ENCODE results near the gene ARHGAP31. TPM values are rescaled to one million over a fixed set of nuclear protein-coding genes. Genes with fewer than 3 reads are reported as not detected.

ARHGAP31 gene
- total and polyA plus RNA-seq, 10 of the 15 experiments (the other 5 are each of a cell fraction or from before 2014, with no cell fraction given) = 0.97 to 29.8 (median 10.3) TPM

DNA sequence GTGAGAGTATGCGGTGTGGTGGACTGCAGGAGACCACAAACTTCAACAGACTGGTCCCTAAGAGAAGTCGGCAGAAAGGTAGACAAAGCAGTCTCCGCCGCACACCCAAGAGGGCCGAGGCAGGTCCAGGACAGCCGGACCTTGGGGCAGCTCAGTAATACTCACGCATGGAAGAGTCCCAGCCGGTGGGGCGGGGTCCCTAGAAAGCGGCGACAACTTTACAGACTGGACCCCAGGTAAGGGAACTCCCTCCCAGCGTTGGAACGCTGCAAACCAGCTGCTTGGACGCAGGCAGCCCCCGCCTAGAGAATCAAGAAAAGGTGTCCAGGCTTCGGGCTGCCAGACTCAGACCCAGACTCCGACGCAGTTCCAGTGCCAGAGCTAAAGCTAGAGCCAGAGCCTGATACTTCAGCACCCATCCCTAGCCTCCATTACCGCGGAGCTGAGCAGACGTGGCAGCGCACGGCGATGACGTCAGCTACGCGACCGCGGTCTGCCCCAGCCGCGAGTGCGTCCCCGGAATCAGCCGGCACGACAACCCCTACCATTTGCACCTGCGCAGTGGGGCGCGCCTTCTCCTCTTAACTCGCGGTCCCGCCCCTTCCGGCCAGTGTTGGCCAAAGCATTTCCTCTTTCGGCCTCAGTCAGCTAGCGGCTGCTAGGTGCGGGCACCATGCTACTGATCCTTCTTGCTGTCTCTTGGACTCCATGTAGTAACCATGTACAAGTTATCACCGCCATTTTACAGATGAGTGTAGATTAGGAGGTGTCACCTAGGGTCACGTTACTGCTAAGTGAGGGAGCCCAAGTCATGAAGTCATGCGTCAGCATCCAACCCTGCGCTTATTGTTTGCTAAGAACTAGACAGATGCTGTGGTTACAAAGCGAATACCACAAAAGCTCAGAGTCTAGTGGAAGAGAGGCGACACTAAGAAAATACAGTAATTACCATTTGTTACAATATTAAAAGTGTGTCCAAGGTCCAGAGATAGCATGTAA is 169.3 kb downstream of the ARHGAP31 start, which contains the start of gene TMEM39A (continued):
- peak; percentile 86; the same call in 2 of the 3 replicates for TF ChIP-seq POU2F2 (IDR thresholded peaks at IDR 0.05; ENCODE audit: borderline replicate concordance, low read depth, low read length)
- TF ChIP-seq, protein P1, sequence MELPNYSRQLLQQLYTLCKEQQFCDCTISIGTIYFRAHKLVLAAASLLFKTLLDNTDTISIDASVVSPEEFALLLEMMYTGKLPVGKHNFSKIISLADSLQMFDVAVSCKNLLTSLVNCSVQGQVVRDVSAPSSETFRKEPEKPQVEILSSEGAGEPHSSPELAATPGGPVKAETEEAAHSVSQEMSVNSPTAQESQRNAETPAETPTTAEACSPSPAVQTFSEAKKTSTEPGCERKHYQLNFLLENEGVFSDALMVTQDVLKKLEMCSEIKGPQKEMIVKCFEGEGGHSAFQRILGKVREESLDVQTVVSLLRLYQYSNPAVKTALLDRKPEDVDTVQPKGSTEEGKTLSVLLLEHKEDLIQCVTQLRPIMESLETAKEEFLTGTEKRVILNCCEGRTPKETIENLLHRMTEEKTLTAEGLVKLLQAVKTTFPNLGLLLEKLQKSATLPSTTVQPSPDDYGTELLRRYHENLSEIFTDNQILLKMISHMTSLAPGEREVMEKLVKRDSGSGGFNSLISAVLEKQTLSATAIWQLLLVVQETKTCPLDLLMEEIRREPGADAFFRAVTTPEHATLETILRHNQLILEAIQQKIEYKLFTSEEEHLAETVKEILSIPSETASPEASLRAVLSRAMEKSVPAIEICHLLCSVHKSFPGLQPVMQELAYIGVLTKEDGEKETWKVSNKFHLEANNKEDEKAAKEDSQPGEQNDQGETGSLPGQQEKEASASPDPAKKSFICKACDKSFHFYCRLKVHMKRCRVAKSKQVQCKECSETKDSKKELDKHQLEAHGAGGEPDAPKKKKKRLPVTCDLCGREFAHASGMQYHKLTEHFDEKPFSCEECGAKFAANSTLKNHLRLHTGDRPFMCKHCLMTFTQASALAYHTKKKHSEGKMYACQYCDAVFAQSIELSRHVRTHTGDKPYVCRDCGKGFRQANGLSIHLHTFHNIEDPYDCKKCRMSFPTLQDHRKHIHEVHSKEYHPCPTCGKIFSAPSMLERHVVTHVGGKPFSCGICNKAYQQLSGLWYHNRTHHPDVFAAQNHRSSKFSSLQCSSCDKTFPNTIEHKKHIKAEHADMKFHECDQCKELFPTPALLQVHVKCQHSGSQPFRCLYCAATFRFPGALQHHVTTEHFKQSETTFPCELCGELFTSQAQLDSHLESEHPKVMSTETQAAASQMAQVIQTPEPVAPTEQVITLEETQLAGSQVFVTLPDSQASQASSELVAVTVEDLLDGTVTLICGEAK (IDR thresholded peaks at IDR 0.05; ENCODE audit: borderline replicate concordance) = peak; percentile 81
- no peak for TF ChIP-seq SREBF2 (IDR thresholded peaks at IDR 0.05; ENCODE audit: low read length)
- TF ChIP-seq NFYB (IDR thresholded peaks at IDR 0.05; ENCODE audit: insufficient read depth, low read depth, low read length) = 0 out of 2 replicates have a peak, but pooled peaks have one; percentile 44
- no peak for TF ChIP-seq YBX1 (IDR thresholded peaks at IDR 0.05)
- TF ChIP-seq NFXL1 (IDR thresholded peaks at IDR 0.05; ENCODE audit: borderline replicate concordance) = no peak
- TF ChIP-seq, protein P2, sequence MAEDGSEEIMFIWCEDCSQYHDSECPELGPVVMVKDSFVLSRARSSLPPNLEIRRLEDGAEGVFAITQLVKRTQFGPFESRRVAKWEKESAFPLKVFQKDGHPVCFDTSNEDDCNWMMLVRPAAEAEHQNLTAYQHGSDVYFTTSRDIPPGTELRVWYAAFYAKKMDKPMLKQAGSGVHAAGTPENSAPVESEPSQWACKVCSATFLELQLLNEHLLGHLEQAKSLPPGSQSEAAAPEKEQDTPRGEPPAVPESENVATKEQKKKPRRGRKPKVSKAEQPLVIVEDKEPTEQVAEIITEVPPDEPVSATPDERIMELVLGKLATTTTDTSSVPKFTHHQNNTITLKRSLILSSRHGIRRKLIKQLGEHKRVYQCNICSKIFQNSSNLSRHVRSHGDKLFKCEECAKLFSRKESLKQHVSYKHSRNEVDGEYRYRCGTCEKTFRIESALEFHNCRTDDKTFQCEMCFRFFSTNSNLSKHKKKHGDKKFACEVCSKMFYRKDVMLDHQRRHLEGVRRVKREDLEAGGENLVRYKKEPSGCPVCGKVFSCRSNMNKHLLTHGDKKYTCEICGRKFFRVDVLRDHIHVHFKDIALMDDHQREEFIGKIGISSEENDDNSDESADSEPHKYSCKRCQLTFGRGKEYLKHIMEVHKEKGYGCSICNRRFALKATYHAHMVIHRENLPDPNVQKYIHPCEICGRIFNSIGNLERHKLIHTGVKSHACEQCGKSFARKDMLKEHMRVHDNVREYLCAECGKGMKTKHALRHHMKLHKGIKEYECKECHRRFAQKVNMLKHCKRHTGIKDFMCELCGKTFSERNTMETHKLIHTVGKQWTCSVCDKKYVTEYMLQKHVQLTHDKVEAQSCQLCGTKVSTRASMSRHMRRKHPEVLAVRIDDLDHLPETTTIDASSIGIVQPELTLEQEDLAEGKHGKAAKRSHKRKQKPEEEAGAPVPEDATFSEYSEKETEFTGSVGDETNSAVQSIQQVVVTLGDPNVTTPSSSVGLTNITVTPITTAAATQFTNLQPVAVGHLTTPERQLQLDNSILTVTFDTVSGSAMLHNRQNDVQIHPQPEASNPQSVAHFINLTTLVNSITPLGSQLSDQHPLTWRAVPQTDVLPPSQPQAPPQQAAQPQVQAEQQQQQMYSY (CRISPR knock-in tag; IDR thresholded peaks at IDR 0.05) = no peak
- peak; percentile 98 for TF ChIP-seq POLR2AphosphoS2 (IDR thresholded peaks at IDR 0.05; ENCODE audit: low read depth, low read length)
- TF ChIP-seq, protein P3, sequence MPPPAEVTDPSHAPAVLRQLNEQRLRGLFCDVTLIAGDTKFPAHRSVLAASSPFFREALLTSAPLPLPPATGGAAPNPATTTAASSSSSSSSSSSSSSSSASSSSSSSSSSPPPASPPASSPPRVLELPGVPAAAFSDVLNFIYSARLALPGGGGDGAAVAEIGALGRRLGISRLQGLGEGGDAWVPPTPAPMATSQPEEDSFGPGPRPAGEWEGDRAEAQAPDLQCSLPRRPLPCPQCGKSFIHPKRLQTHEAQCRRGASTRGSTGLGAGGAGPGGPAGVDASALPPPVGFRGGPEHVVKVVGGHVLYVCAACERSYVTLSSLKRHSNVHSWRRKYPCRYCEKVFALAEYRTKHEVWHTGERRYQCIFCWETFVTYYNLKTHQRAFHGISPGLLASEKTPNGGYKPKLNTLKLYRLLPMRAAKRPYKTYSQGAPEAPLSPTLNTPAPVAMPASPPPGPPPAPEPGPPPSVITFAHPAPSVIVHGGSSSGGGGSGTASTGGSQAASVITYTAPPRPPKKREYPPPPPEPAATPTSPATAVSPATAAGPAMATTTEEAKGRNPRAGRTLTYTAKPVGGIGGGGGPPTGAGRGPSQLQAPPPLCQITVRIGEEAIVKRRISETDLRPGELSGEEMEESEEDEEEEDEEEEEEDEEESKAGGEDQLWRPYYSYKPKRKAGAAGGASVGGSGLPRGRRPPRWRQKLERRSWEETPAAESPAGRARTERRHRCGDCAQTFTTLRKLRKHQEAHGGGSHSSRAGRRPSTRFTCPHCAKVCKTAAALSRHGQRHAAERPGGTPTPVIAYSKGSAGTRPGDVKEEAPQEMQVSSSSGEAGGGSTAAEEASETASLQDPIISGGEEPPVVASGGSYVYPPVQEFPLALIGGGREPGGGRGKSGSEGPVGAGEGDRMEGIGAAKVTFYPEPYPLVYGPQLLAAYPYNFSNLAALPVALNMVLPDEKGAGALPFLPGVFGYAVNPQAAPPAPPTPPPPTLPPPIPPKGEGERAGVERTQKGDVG (CRISPR knock-in tag; IDR thresholded peaks at IDR 0.05) = no peak
- peak; percentile 96 for TF ChIP-seq YY1 (IDR thresholded peaks at IDR 0.05; ENCODE audit: low read depth, low read length)
- no peak for TF ChIP-seq CHD4 (IDR thresholded peaks at IDR 0.05)
- TF ChIP-seq SUZ12 (IDR thresholded peaks at IDR 0.05; ENCODE audit: unreplicated experiment) = no peak
- TF ChIP-seq NBN (IDR thresholded peaks at IDR 0.05) = peak; percentile 99
- no peak for TF ChIP-seq NFYA (IDR thresholded peaks at IDR 0.05; ENCODE audit: borderline replicate concordance, low read depth, low read length)
- TF ChIP-seq, protein P4, sequence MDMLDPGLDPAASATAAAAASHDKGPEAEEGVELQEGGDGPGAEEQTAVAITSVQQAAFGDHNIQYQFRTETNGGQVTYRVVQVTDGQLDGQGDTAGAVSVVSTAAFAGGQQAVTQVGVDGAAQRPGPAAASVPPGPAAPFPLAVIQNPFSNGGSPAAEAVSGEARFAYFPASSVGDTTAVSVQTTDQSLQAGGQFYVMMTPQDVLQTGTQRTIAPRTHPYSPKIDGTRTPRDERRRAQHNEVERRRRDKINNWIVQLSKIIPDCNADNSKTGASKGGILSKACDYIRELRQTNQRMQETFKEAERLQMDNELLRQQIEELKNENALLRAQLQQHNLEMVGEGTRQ (IDR thresholded peaks at IDR 0.05; ENCODE audit: borderline replicate concordance, low read depth, low read length) = no peak; the same call in 1 of the 2 replicates
- TF ChIP-seq IKZF1 (conservative IDR thresholded peaks at IDR 0.05) = peak; percentile 78
